HG03354 (cell line): ENCODE measurements around the gene PGM5.
A peak's percentile ranks its signal among the peaks of the same experiment; 100 is the strongest.
"Not testable (repeated sequence)": the region's sequence is repeated elsewhere in the genome, so short reads cannot be mapped to it uniquely, and the experiment has no call there.

Experiments used
- ATAC-seq: cut with Tn5 transposase; IDR thresholded peaks from one replicate; pipeline ENCODE4 v1.9.1; 2021; ENCODE audit warnings: mild to moderate bottlenecking; ENCODE audit not compliant: unreplicated experiment, poor library complexity, severe bottlenecking

PGM5 gene

GRCh38 chr9:68356380-68357118, at the start of gene PGM5:
PGM5 (plus strand) TSS chr9:68356611; CDS start chr9:68357128, 517 bp downstream.
- peak; percentile 61 for ATAC-seq

GRCh38 chr9:68307127-68307526, 49.3 kb upstream of the PGM5 start:
- not testable (repeated sequence) for ATAC-seq

GRCh38 chr9:68307654-68308053, 48.8 kb upstream of the PGM5 start:
- not testable (repeated sequence) for ATAC-seq

GRCh38 chr9:68311208-68311607, 45.2 kb upstream of the PGM5 start:
- not testable (repeated sequence) for ATAC-seq

- not testable (repeated sequence) for ATAC-seq
Measured at GRCh38 chr9:68318209-68318608, 38.2 kb upstream of the PGM5 start.

GRCh38 chr9:68323749-68324148, 32.7 kb upstream of the PGM5 start:
- ATAC-seq, result not testable (repeated sequence)

GRCh38 chr9:68324518-68324917, 31.9 kb upstream of the PGM5 start:
- not testable (repeated sequence) for ATAC-seq

GRCh38 chr9:68329106-68329505, 27.3 kb upstream of the PGM5 start:
- not testable (repeated sequence) for ATAC-seq

- not testable (repeated sequence) for ATAC-seq
Measured at GRCh38 chr9:68330531-68331173, 25.8 kb upstream of the PGM5 start.

GRCh38 chr9:68332122-68332521, 24.3 kb upstream of the PGM5 start:
- ATAC-seq, result not testable (repeated sequence)

- not testable (repeated sequence) for ATAC-seq
Measured at GRCh38 chr9:68335935-68336334, 20.5 kb upstream of the PGM5 start.

- not testable (repeated sequence) for ATAC-seq
Measured at GRCh38 chr9:68336639-68337339, 19.6 kb upstream of the PGM5 start.

- not testable (repeated sequence) for ATAC-seq
Measured at GRCh38 chr9:68338000-68338399, 18.4 kb upstream of the PGM5 start.

GRCh38 chr9:68342265-68343025, 14.0 kb upstream of the PGM5 start:
- peak; percentile 83 for ATAC-seq

- not testable (repeated sequence) for ATAC-seq
Measured at GRCh38 chr9:68343242-68343641, 13.2 kb upstream of the PGM5 start.

- not testable (repeated sequence) for ATAC-seq
Measured at GRCh38 chr9:68343992-68344391, 12.4 kb upstream of the PGM5 start.

- not testable (repeated sequence) for ATAC-seq
Measured at GRCh38 chr9:68351689-68352088, 4.7 kb upstream of the PGM5 start.

GRCh38 chr9:68355993-68356379, 425 bp upstream of the PGM5 start:
- ATAC-seq, result not testable (repeated sequence)

- peak; percentile 24 for ATAC-seq
Measured at GRCh38 chr9:68357119-68357714, 806 bp downstream of the PGM5 start.
